BLaER1 (cell line): ENCODE measurements around the gene TMEM108.

Experiments
- H3K27ac ChIP-seq: shearing (Covaris generic); formaldehyde crosslinking; 2 replicates; pipeline ENCODE4 v1.8.1; 2022
- H3K27me3 ChIP-seq: shearing (Covaris generic); formaldehyde crosslinking; 2 replicates; pipeline ENCODE4 v1.8.1; 2022
- H3K36me3 ChIP-seq: shearing (Covaris generic); formaldehyde crosslinking; 2 replicates; pipeline ENCODE4 v1.8.1; 2022
- H3K4me1 ChIP-seq: shearing (Covaris generic); formaldehyde crosslinking; 2 replicates; pipeline ENCODE4 v1.8.1; 2022
- H3K4me2 ChIP-seq: shearing (Covaris generic); formaldehyde crosslinking; 2 replicates; pipeline ENCODE4 v1.8.1; 2022
- H3K4me3 ChIP-seq: shearing (Covaris generic); formaldehyde crosslinking; 2 replicates; pipeline ENCODE4 v1.8.1; 2022
- H3K9ac ChIP-seq: shearing (Covaris generic); formaldehyde crosslinking; 2 replicates; pipeline ENCODE4 v1.8.1; 2022
- H3K9me3 ChIP-seq: shearing (Covaris generic); formaldehyde crosslinking; 2 replicates; pipeline ENCODE4 v1.8.1; 2022
- H4K20me1 ChIP-seq: shearing (Covaris generic); formaldehyde crosslinking; 2 replicates; pipeline ENCODE4 v1.8.1; 2022
- Cebpa-rat ChIP-seq: shearing (Covaris generic); IDR thresholded peaks from 2 replicates; pipeline ENCODE4 v1.8.1; 2022

The TMEM108 gene

GRCh38 chr3:133127381-133127780, 89.2 kb downstream of the TMEM108 start:
- H3K4me3 ChIP-seq = no peak overlapping the region

GRCh38 chr3:133130168-133130567, 92.0 kb downstream of the TMEM108 start:
- Histone ChIP-seq H3K36me3 (no peaks in the 10 kb centered on the region), H3K4me2 (no peak overlapping the region), H3K4me1 (0 out of 2 replicates have a peak, but pooled peaks cover 4% of the 10 kb centered on the region), H4K20me1 (no peaks in the 10 kb centered on the region), H3K9me3 (no peaks in the 10 kb centered on the region), H3K9ac (no peak overlapping the region), H3K27me3 (no peaks in the 10 kb centered on the region), H3K27ac (no peak overlapping the region), H3K4me3 (no peak overlapping the region)
- no peak for TF ChIP-seq Cebpa-rat

More at GRCh38 chr3:133127381-133127780, 89.2 kb downstream of the TMEM108 start:
- Histone ChIP-seq H3K4me2 (no peak overlapping the region), H3K27ac (no peak overlapping the region), H3K36me3 (no peaks in the 10 kb centered on the region), H3K27me3 (no peaks in the 10 kb centered on the region), H3K9ac (no peak overlapping the region), H3K9me3 (no peaks in the 10 kb centered on the region), H4K20me1 (no peaks in the 10 kb centered on the region), H3K4me1 (peaks cover 20% of the 10 kb centered on the region)
- TF ChIP-seq Cebpa-rat = no peak

- H3K9ac ChIP-seq = no peak overlapping the region
- H4K20me1 ChIP-seq = no peaks in the 10 kb centered on the region
- H3K4me3 ChIP-seq = no peak overlapping the region
- H3K27ac ChIP-seq = no peak overlapping the region
- no peaks in the 10 kb centered on the region for H3K36me3 ChIP-seq
- no peaks in the 10 kb centered on the region for H3K27me3 ChIP-seq
- no peak overlapping the region for H3K4me2 ChIP-seq
- peaks cover 5% of the 10 kb centered on the region; the same call in 1 of the 2 replicates for H3K4me1 ChIP-seq
- no peaks in the 10 kb centered on the region for H3K9me3 ChIP-seq
- TF ChIP-seq Cebpa-rat = no peak
These were observed 97.1 kb downstream of the TMEM108 start for GRCh38 chr3:133135306-133135705.

GRCh38 chr3:133136114-133137041, 98.2 kb downstream of the TMEM108 start:
- no peaks in the 10 kb centered on the region for H4K20me1 ChIP-seq
- H3K27ac ChIP-seq = no peak overlapping the region
- no peaks in the 10 kb centered on the region for H3K36me3 ChIP-seq
- H3K27me3 ChIP-seq = no peaks in the 10 kb centered on the region
- no peak overlapping the region for H3K4me2 ChIP-seq
- TF ChIP-seq Cebpa-rat = no peak
- H3K4me3 ChIP-seq = no peak overlapping the region
- H3K4me1 ChIP-seq = peaks cover 5% of the 10 kb centered on the region; the same call in 1 of the 2 replicates
- H3K9ac ChIP-seq = no peak overlapping the region
- H3K9me3 ChIP-seq = no peaks in the 10 kb centered on the region

GRCh38 chr3:133137042-133137996, 99.1 kb downstream of the TMEM108 start:
- Histone ChIP-seq H3K9me3 (no peaks in the 10 kb centered on the region), H4K20me1 (no peaks in the 10 kb centered on the region), H3K27ac (no peak overlapping the region), H3K27me3 (no peaks in the 10 kb centered on the region), H3K4me3 (no peak overlapping the region), H3K9ac (no peak overlapping the region), H3K36me3 (no peaks in the 10 kb centered on the region), H3K4me2 (no peak overlapping the region), H3K4me1 (peaks cover 5% of the 10 kb centered on the region; the same call in 1 of the 2 replicates)
- TF ChIP-seq Cebpa-rat = 0 out of 2 replicates have a peak, but pooled peaks have one; percentile 29

GRCh38 chr3:133138017-133138416, 99.8 kb downstream of the TMEM108 start:
- no peaks in the 10 kb centered on the region for H3K36me3 ChIP-seq
- H3K4me3 ChIP-seq = no peak overlapping the region
- peaks cover 5% of the 10 kb centered on the region; the same call in 1 of the 2 replicates for H3K4me1 ChIP-seq
- no peaks in the 10 kb centered on the region for H4K20me1 ChIP-seq
- TF ChIP-seq Cebpa-rat = no peak
- no peaks in the 10 kb centered on the region for H3K27me3 ChIP-seq
- H3K9ac ChIP-seq = no peak overlapping the region
- no peaks in the 10 kb centered on the region for H3K9me3 ChIP-seq
- H3K4me2 ChIP-seq = no peak overlapping the region
- no peak overlapping the region for H3K27ac ChIP-seq

DNA sequence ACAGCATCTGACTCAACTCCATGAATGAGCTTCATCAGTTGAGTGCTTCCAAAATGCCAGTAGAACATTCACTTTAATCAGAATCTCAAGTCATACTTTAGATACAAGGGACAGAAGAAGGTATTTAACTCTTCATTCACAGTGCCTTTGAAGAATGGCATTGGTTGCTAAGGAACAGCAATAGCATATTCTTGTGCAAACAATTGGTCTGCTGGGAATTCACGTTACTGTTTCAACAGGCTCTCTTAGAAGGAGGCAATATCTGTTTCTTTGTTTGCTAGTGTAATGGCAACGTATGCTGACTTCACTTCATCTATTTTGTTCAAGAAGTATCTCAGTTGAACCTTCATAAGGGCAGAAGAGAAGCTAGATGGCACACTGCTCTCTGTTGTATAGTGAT, 113.9 kb downstream of the TMEM108 start:
- no peak overlapping the region for H3K4me3 ChIP-seq
- H3K27ac ChIP-seq = no peak overlapping the region
- H3K36me3 ChIP-seq = no peaks in the 10 kb centered on the region
- no peak overlapping the region for H3K9ac ChIP-seq
- H4K20me1 ChIP-seq = no peaks in the 10 kb centered on the region
- H3K9me3 ChIP-seq = peaks cover 5% of the 10 kb centered on the region
- no peaks in the 10 kb centered on the region for H3K4me1 ChIP-seq
- no peak overlapping the region for H3K4me2 ChIP-seq
- no peak for TF ChIP-seq Cebpa-rat
- no peaks in the 10 kb centered on the region for H3K27me3 ChIP-seq

DNA sequence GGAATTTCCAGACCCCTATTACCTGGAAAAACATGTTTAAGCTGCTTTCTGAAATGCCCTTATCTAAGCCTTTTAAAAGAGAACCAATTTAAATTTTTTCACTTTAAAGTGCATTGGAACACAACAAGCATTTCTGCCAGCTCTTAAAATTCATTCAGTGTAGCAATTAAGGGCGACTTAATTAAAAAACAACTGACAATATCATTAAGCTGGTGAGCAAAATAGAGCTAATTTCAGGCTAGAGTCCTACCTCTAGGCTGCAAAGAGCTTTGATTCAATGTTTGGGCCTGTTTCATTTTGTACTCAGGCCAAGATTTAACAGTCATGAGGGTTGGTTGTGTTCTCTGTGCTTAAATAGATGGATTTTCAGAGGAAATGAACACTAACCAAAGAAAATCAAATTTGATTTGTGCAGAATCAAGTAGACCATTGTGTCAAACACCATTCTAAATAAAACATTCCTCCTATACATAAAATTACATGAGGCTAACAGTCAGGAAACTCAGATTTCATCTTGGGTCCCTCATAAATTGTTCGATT, 114.6 kb downstream of the TMEM108 start:
- H3K9me3 ChIP-seq = peaks cover 5% of the 10 kb centered on the region
- H3K27me3 ChIP-seq = no peaks in the 10 kb centered on the region
- no peak overlapping the region for H3K4me3 ChIP-seq
- H3K4me1 ChIP-seq = no peaks in the 10 kb centered on the region
- no peaks in the 10 kb centered on the region for H3K36me3 ChIP-seq
- TF ChIP-seq Cebpa-rat = no peak
- no peak overlapping the region for H3K9ac ChIP-seq
- H4K20me1 ChIP-seq = no peaks in the 10 kb centered on the region
- no peak overlapping the region for H3K27ac ChIP-seq
- H3K4me2 ChIP-seq = no peak overlapping the region

DNA sequence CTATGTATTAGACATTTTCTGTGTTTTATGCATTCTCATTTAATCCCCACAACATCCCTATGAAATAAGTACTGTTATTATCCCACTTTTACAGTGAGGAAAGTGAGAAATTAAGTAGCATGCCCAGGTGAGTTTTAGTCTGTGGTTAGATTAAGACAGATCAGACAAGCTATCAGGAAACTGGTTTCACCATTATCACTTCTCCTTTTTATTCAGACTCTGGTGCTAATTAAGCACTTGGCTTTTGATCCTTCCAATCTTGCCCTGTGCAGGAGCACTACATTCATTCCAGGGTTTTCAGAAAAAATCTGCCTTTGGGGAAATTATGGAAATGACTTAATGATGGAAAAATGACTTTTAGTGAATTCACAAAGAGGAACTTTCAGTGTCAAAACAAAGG, 115.2 kb downstream of the TMEM108 start:
- Histone ChIP-seq H3K9me3 (peaks cover 5% of the 10 kb centered on the region), H4K20me1 (no peaks in the 10 kb centered on the region), H3K4me1 (no peaks in the 10 kb centered on the region), H3K36me3 (no peaks in the 10 kb centered on the region), H3K4me3 (no peak overlapping the region), H3K27me3 (no peaks in the 10 kb centered on the region), H3K9ac (no peak overlapping the region), H3K4me2 (no peak overlapping the region), H3K27ac (no peak overlapping the region)
- TF ChIP-seq Cebpa-rat = no peak
